Stimulated activated CD8-positive, alpha-beta memory T cell treated with anti-CD3 and anti-CD28 coated beads, Interleukin-12 subunit alpha, Interleukin-12 subunit beta, amount 100 ng/mL, for 1 hour (primary cell): Measurements from ENCODE around the gene TMEM98.
"Not testable (repeated sequence)": the region's sequence is repeated elsewhere in the genome, so short reads cannot be mapped to it uniquely, and the experiment has no call there.

Source experiments
- DNase-seq: peaks from one replicate; pipeline ENCODE4 v3.0.0-alpha.2; 2020; ENCODE audit warnings: low read depth

Gene TMEM98, protein sequence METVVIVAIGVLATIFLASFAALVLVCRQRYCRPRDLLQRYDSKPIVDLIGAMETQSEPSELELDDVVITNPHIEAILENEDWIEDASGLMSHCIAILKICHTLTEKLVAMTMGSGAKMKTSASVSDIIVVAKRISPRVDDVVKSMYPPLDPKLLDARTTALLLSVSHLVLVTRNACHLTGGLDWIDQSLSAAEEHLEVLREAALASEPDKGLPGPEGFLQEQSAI

DNA sequence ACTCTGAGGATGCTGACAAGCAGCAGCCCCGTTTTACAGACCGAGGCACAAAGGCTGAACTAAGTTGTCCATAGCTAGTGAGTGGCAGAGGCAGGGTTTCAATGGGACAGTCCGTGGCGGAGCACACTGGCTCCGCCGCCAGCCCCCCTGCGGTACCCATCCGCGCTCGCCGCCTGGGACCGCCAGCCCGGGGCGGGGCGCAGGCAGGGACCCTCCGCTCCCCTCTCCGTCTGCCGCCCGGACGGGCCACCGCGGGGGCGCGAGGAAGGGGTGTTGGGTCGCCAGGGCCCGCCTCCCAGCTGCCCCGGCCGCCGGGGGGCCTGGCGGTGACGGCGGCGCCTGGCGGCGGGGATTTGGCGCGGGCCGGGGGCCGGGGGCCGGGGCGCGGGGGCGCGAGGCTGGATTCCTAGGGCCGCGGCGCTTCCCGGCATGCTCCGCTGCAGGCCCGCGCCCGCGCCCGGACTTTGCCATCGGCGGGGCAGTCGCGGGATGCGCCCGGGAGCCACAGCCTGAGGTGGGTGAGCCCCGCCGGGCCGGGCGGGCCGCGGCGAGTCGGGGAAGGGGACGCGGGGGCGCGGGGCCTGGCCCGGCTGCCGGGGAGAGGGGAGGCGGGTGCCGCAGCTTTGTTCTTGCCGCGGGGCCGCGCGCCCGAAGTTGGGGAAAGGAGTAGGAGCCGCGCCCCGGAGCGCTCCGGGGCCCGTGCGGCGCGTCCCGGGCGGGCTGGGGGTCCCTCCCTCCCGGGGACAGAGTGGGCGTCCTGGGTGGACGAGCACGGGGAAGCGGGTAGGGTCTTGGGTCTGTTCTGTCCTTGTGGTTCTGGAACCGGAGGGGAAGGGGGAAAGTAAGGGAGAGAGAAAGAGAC is at the start of gene TMEM98:
Gene TMEM98, plus strand, starts transcription at position 430 of the 862 bp plus-strand sequence. CDS start 3,376 bp downstream, outside the sequence.
- DNase-seq = no peak

GRCh38 chr17:32878211-32878610 is 49.7 kb upstream of the TMEM98 start:
- DNase-seq = no peak

DNA sequence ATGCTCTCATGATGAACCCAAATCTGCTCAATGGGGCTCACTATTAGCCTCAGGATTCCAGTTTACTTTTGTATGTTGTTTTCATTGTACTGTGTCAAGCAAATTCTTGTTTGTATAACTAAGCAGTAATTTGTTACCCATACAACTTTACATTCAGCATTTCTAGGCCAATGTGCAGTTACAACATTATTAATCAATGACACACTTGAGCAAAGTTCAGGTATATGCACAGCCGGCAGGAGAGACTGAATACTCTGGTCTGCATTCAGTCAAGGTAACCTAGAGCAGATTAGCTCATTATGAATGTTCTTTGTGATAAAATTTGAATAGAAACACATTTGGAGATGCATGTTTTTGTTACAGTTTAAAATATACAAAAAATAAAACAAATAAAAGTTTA is 48.8 kb upstream of the TMEM98 start:
- no peak for DNase-seq

- DNase-seq = no peak
Observed at GRCh38 chr17:32880671-32881453, 47.1 kb upstream of the TMEM98 start.

DNA sequence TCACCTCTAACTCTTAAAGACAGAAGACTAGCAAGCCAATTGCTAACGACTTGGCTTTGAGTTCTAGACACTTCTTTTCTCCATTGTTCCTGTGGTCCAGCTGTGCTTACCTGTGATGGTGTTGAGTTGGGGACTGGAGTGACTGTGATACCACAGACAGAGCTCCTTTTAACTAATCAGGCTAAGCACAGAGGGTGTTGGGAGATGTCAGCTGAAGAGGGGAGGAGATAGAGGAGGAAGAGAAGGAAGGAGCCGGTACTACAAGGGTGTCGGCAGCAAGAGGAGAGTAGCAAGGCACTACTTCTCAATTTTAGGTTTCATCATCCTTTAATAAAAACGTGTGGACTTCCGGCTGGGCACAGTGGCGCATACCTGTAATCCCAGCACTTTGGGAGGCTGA is 45.9 kb upstream of the TMEM98 start:
- DNase-seq = no peak

- DNase-seq = no peak
Observed at GRCh38 chr17:32882734-32883133, 45.2 kb upstream of the TMEM98 start.

GRCh38 chr17:32886951-32887350 is 41.0 kb upstream of the TMEM98 start:
- DNase-seq = not testable (repeated sequence)

DNA sequence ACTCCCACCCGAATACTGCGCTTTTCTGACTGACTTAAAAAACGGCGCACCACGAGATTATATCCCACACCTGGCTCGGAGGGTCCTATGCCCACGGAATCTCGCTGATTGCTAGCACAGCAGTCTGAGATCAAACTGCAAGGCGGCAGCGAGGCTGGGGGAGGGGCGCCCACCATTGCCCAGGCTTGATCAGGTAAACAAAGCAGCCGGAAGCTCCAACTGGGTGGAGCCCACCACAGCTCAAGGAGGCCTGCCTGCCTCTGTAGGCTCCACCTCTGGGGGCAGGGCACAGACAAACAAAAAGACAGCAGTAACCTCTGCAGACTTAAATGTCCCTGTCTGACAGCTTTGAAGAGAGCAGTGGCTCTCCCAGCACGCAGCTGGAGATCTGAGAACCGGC is 40.5 kb upstream of the TMEM98 start:
- not testable (repeated sequence) for DNase-seq

GRCh38 chr17:32894245-32894644 is 33.7 kb upstream of the TMEM98 start:
- DNase-seq = no peak

GRCh38 chr17:32896647-32897258 is 31.2 kb upstream of the TMEM98 start:
- no peak for DNase-seq

GRCh38 chr17:32899236-32900013 is 28.5 kb upstream of the TMEM98 start:
- DNase-seq = no peak

- no peak for DNase-seq
Observed at GRCh38 chr17:32901743-32902142, 26.2 kb upstream of the TMEM98 start.

DNA sequence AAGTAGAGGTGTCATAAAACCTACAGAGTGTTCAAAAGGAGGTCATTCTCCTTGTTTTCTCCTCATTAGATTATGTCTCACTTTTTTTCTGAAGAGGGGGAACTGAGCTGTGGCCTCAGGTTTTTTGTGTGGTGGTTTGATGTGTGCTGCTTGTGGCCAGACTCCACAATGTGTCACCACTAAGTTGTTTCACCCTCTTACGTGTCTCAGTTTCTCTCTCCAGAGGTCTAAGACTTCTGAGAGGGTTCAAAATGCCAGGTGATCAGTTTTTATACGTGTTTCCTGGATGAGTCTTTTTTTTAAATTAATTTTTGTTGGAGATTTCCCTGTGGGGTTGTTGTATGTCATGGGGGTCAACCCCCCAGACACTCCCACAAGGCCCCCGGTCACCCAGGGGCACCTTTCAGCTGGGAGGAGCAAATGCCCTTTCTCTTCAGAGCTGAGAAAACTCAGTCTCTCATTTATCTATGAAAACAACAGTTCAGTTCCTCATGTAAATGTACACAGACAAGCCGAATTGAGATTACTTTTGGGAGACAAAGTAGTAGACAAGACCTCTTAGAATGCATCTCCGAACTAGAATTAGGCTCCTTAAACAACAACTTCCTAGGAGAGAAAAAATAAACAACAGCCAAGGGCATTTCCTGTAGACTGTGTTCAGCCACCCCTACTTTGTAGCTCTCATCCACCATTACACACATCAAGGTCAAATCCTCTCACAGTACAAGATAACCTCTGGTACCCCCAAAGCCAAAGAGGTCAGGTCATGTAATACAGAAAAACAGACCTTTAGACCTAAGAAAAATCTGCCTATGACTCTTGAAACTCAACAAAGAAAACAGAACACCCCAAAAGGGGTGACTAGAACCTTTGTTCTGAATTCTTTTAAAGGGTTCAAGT is 23.9 kb upstream of the TMEM98 start:
- DNase-seq = no peak

GRCh38 chr17:32904891-32905290 is 23.1 kb upstream of the TMEM98 start:
- DNase-seq = no peak

GRCh38 chr17:32907583-32907982 is 20.4 kb upstream of the TMEM98 start:
- DNase-seq = no peak

GRCh38 chr17:32909787-32910369 is 18.1 kb upstream of the TMEM98 start:
- DNase-seq = peak; percentile 7

DNA sequence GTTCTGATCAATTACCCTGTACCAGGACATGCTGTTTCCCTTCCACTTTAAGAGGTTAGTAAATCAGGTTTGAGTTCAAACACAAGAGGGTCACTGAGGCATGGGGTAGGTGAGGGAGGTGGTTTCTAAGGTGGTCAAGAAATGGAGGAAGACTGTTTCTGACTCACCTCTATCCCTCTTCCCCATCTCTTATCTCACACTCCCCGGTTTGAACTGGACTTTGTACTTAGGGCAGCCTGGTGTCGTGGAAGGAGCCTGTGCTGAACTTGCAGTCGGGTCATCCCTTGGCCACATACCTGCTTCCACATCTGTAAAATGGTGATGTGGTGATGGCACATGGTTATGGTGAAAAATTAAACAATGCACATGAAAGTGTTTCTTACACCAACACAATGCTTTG is 17.2 kb upstream of the TMEM98 start:
- no peak for DNase-seq

DNA sequence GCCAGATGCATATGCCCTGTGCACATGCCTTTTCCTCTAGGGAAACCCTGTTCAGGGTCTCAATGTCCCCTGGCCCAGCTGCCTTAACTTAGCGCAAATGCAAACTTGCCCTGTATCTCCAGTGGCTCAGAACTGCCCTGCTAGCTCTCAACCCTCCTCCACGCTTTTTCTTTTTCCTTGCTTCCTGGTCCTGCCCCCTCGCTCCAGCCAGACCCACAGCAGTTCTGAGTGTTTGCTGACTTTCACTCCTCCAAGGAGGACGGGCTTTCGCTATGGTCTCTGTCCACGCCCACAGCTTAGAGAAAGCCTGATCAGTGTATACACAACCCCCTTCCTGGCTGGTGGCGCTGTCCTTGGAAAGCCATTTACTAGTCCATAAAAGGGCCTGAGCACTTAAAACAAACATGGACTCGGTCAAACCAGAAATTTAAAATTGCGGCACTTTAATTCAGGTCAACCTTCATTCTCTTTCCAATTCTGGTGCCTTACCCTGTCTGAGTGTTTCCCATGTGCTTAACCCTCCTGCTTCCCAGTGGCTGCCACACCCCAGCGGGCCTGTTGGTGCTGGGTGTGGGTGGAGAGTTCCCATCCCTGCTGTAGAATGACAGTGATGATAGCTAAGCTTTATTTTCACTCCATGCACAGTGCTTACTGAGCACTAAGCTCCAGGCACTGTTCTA is 15.6 kb upstream of the TMEM98 start:
- no peak for DNase-seq

GRCh38 chr17:32913593-32913992 is 14.4 kb upstream of the TMEM98 start:
- no peak for DNase-seq
